ENCODE results near the gene UBE2L3. TPM values are rescaled to one million over a fixed set of nuclear protein-coding genes. Genes with fewer than 3 reads are reported as not detected.
"Not testable (repeated sequence)": the region's sequence is repeated elsewhere in the genome, so short reads cannot be mapped to it uniquely, and the experiment has no call there.

Gene UBE2L3
- total RNA-seq (10 to 100 TPM; 36.1 to 50.7 (median 43.3) TPM), polyA plus RNA-seq (10 to 100 TPM; 63.7 to 87.2 (median 71.0) TPM)

- intact Hi-C loops (cut with DNase I) = loop anchor here (2.0 kb wide), 1 partner anchor 75 kb away; the partner anchor contains the start of gene SDF2L1
- H3K27ac ChIP-seq = peak within 1 kb of the TSS; percentile 92 to 94 (median 94)
- H3K4me1 ChIP-seq = peaks cover 0 to 45% (median 42%) of the 10 kb centered on the region in 4 donors
- TF ChIP-seq POLR2AphosphoS5 (IDR thresholded peaks at IDR 0.05) = peak; percentile 67 to 80 (median 72)
- peak in 1 of 4 donors; percentile 6 for TF ChIP-seq EP300 (IDR thresholded peaks at IDR 0.05)
- TF ChIP-seq POLR2A (IDR thresholded peaks at IDR 0.05) = peak in 1 of 2 donors; percentile 25
- no peak for TF ChIP-seq CTCF (IDR thresholded peaks at IDR 0.05)
- no peaks in the 10 kb centered on the region for H3K36me3 ChIP-seq
- H3K27me3 ChIP-seq = no peaks in the 10 kb centered on the region
- 0% methylated on average over 85 of the region's 85 CpGs for WGBS, 2 donors
- peak within 1 kb of the TSS; percentile 85 to 98 (median 93) for H3K4me3 ChIP-seq
- peak; percentile 88 for DNase-seq
- no peaks in the 10 kb centered on the region for H3K9me3 ChIP-seq
These were observed at the start of gene UBE2L3 for GRCh38 chr22:21567456-21568346. TSS of gene UBE2L3 (plus strand) at chr22:21567714. CDS start at chr22:21567745, 31 bp downstream.

- H3K27me3 ChIP-seq; H3K9me3 ChIP-seq; H3K27ac ChIP-seq; H3K4me3 ChIP-seq; DNase-seq; intact Hi-C loops (cut with DNase I); H3K36me3 ChIP-seq; H3K4me1 ChIP-seq: not testable (repeated sequence)
- no CpG with 5 or more reads among the region's 6 CpGs for WGBS, 2 donors
These were observed 40.6 kb upstream of the UBE2L3 start for GRCh38 chr22:21526705-21527500.

- H3K4me3 ChIP-seq; H3K4me1 ChIP-seq; H3K36me3 ChIP-seq; DNase-seq; H3K27me3 ChIP-seq; intact Hi-C loops (cut with DNase I); H3K9me3 ChIP-seq; H3K27ac ChIP-seq: not testable (repeated sequence)
- no CpG with 5 or more reads among the region's 5 CpGs for WGBS, 2 donors
These were observed 36.0 kb upstream of the UBE2L3 start for GRCh38 chr22:21531525-21531924.

- not testable (repeated sequence) for DNase-seq
These were observed 34.5 kb upstream of the UBE2L3 start for GRCh38 chr22:21532863-21533648.

GRCh38 chr22:21539862-21540261, 27.7 kb upstream of the UBE2L3 start:
- intact Hi-C loops (cut with DNase I); H3K4me3 ChIP-seq; H3K4me1 ChIP-seq; H3K9me3 ChIP-seq; H3K27ac ChIP-seq; H3K27me3 ChIP-seq; H3K36me3 ChIP-seq; DNase-seq: not testable (repeated sequence)
- WGBS, 2 donors = no CpG with 5 or more reads among the region's 7 CpGs

More at GRCh38 chr22:21532863-21533648, 34.5 kb upstream of the UBE2L3 start:
- H3K36me3 ChIP-seq; H3K27ac ChIP-seq; H3K27me3 ChIP-seq; H3K4me3 ChIP-seq; H3K9me3 ChIP-seq; intact Hi-C loops (cut with DNase I); H3K4me1 ChIP-seq: not testable (repeated sequence)
- no CpG with 5 or more reads among the region's 20 CpGs for WGBS, 2 donors

- H3K9me3 ChIP-seq; H3K36me3 ChIP-seq; H3K4me1 ChIP-seq; H3K4me3 ChIP-seq; intact Hi-C loops (cut with DNase I); H3K27ac ChIP-seq; DNase-seq; H3K27me3 ChIP-seq: not testable (repeated sequence)
- WGBS, 2 donors = 98 to 99% methylated on average over 2 of the region's 17 CpGs
These were observed 22.8 kb upstream of the UBE2L3 start for GRCh38 chr22:21544432-21545322.

- no CpG with 5 or more reads among the region's 38 CpGs for WGBS, 2 donors
- H3K27me3 ChIP-seq; H3K27ac ChIP-seq; DNase-seq; H3K36me3 ChIP-seq; H3K4me1 ChIP-seq; H3K9me3 ChIP-seq; H3K4me3 ChIP-seq; intact Hi-C loops (cut with DNase I): not testable (repeated sequence)
These were observed 18.0 kb upstream of the UBE2L3 start for GRCh38 chr22:21549558-21549957.

GRCh38 chr22:21550008-21550677, 17.4 kb upstream of the UBE2L3 start:
- WGBS, 2 donors = no CpG with 5 or more reads among the region's 62 CpGs
- H3K4me3 ChIP-seq; H3K36me3 ChIP-seq; intact Hi-C loops (cut with DNase I); H3K27me3 ChIP-seq; H3K27ac ChIP-seq; H3K9me3 ChIP-seq; H3K4me1 ChIP-seq; DNase-seq: not testable (repeated sequence)

GRCh38 chr22:21550678-21551047, 16.9 kb upstream of the UBE2L3 start:
- H3K36me3 ChIP-seq; H3K4me1 ChIP-seq; DNase-seq; intact Hi-C loops (cut with DNase I); H3K9me3 ChIP-seq; H3K4me3 ChIP-seq; H3K27me3 ChIP-seq; H3K27ac ChIP-seq: not testable (repeated sequence)
- WGBS, 2 donors = no CpG with 5 or more reads among the region's 44 CpGs

Measured in sigmoid colon (tissue), 7 donors.